GM18499 (cell line): ENCODE results near the gene CPT2.

Experiments
- ATAC-seq: cut with Tn5 transposase; IDR thresholded peaks from one replicate; pipeline ENCODE4 v1.9.1; 2021; ENCODE audit warnings: moderate number of reproducible peaks; ENCODE audit not compliant: insufficient read depth, unreplicated experiment

The CPT2 gene

DNA sequence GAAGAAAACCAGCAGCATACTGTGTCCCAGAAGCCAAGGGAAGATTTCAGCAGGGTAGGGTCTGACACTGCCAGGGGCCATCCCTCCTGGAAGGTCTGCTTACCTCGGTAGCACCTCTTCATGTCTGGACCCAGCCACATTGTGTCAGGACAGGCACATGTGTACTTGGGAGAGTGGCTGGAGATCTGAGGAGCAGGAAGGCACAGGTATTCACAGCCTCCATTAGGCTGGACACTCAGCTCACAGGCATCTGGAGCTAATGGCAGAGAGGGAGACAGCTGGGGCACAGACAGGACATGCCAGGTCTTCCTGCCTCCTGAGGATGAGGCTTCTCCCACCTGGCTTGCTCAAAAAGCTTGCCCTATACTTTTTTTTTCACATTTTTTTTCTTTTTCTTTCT, 61.6 kb downstream of the CPT2 start:
- no peak for ATAC-seq

DNA sequence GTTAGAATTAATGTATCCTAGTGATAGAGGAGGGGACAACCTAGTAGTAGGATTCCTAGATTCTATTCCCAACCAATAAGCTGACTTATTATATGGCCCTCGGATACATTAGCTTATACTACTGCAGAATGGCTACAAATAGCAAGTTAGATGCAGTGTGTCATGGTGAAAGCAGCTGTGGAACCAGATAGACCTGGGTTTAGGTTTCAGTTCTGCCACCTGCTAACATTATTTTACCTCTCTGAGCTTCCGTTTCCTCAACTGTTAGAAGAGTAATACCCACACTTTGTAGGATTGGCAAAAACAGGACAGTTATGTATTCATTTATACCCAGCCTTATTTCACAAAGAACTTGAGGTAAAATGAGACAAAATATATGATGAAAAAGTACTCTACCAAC, 63.3 kb downstream of the CPT2 start:
- no peak for ATAC-seq

DNA sequence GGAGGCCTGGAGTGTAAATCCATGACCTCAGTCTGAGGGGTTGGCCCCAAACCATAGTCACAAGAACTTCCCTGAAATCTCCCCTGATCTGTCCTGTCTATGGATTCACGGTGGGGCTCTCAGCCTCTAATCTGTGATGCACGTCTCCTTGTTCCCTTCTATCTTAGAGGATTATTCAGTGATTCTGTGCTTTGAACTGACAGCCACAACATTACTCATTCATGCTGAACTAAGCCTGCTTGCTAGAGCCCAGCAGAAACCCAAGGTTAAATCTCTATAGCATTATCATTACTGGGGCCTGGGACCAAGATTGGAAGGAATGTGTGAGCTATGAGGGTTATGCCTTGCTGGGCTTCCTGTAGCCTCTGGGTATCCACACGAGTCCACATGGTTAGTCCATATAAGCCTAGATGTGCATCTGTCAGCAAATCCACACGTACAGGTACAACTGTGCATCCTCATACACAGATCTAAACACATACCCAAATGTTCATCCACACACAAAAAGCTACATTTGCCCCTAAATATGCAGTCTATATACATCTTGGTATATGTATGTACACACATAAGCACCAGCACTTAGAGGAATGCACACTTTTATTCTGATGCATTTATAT, 64.1 kb downstream of the CPT2 start:
- ATAC-seq = no peak

DNA sequence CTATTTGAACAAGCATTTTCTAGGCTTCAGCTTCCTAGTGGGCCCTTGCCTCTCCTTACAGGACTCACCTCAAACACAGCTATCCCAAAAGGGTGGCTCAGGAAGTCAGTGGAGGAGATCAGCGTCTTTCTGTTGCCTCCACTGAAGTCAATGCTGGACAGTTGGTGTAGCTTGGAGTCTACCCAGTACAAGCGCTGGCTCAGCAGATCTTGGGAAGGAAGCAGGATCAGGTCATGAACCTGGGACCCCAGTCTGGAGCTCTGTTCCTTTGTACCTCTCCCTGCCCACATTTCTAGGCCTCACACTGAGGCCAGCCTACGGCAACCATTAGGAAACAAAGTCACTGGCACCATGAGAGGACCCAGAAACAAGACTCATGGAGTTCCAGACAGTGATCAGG, 65.4 kb downstream of the CPT2 start:
- no peak for ATAC-seq
